ENCODE data around the gene EEPD1.
A peak's percentile ranks its signal among the peaks of the same experiment; 100 is the strongest.

Gene EEPD1

DNA sequence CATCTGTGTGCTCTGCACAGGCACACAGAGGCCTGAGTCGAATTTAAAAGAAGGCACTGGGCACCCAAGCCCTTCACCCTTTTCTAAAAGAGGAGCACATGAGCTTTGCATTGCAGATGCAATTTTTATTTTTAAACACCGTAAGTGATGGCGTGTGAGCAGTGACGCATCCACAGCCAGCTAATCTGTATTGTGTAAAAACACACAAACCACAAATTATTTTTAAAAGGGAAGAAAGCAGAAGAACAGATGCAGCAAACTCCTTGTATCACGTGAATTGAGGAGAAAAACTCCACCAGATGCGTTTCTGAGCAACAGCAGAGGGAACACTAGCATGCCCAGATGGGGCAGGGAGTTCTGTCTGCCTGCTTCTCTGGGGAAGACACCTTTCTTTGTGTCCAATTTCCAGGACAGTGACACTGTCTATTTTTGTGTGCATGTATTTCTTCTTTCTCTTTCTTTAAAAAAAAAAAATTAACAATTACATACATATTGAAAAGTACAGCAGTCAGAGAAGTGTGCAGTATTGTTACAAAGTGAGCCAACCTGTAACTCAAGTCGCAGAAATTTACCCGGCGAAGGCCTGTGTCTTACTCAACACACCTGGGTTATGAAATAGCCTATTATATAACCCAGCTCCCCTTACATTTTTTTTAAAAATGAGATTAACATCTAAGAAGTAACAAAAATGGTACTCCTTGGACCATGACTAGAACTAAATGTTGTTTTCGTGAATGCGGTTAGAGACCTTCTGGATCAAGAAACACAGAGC is 39.2 kb downstream of the EEPD1 start:
- no peak overlapping the region for H3K27ac ChIP-seq (ENCODE audit: low read depth, low read length, severe bottlenecking)
- no peaks in the 10 kb centered on the region for H3K9me3 ChIP-seq (ENCODE audit: control insufficient read depth, low read length)
- 89 to 96% methylated on average over 6 to 8 of the region's 11 CpGs for WGBS, 2 experiments (ENCODE audit: insufficient coverage in 2 of 2)
- no peaks in the 10 kb centered on the region for H3K4me1 ChIP-seq (ENCODE audit: control insufficient read depth, insufficient read depth, low read length, poor library complexity, severe bottlenecking)
- no peak overlapping the region for H3K4me3 ChIP-seq (ENCODE audit: extremely low read depth, insufficient read depth, low read length, poor library complexity, severe bottlenecking)
- no peaks in the 10 kb centered on the region for H3K36me3 ChIP-seq (ENCODE audit: control insufficient read depth, insufficient read depth, low read length)

DNA sequence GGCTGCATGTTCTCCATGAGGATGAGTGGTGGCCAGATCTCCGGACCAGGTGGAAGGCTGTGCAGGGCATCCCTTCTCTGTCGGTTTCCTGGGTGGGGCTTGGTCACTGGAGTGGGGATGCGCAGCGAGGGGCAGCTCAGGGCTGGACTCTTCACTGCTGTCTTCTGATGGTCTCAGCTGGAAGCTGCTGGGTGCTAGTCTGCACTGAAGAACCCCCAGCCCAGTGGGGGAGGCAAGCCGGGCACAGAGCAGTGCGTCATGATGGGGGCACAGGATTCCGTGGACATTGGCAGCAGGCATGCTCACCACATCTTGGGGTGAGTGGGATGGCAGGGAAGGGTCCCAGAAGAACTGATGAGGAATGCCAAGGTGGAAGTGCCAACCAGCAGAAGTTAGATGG is 39.8 kb downstream of the EEPD1 start:
- no peak overlapping the region for H3K4me3 ChIP-seq (ENCODE audit: extremely low read depth, insufficient read depth, low read length, poor library complexity, severe bottlenecking)
- no peaks in the 10 kb centered on the region for H3K4me1 ChIP-seq (ENCODE audit: control insufficient read depth, insufficient read depth, low read length, poor library complexity, severe bottlenecking)
- WGBS, 2 experiments (ENCODE audit: insufficient coverage in 2 of 2) = 97 to 98% methylated on average over 7 of the region's 7 CpGs
- H3K9me3 ChIP-seq (ENCODE audit: control insufficient read depth, low read length) = no peaks in the 10 kb centered on the region
- H3K27ac ChIP-seq (ENCODE audit: low read depth, low read length, severe bottlenecking) = no peak overlapping the region
- no peaks in the 10 kb centered on the region for H3K36me3 ChIP-seq (ENCODE audit: control insufficient read depth, insufficient read depth, low read length)

DNA sequence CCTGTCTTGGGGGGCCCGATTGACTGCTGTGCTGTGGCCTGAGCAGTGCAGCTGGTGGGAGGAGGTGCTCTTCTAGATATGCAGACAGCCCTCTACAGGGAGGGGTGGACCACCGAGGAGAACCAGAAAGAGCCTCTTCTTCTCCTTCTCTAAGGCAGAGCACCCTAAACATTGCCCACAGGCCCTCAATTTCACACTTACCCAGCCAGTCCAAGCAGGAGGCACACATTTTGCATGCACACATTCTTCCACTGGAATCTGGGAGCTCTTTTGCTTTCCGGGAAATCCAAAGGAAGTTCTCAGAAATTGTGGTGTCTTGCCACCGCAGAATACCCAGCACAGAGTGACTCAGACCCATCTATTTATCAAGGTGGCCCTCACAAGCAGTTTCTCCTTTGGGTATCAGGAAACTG is 45.8 kb downstream of the EEPD1 start:
- Histone ChIP-seq H3K4me1 (ENCODE audit: control insufficient read depth, insufficient read depth, low read length, poor library complexity, severe bottlenecking) (peaks cover 19% of the 10 kb centered on the region), H3K9me3 (ENCODE audit: control insufficient read depth, low read length) (no peaks in the 10 kb centered on the region), H3K36me3 (ENCODE audit: control insufficient read depth, insufficient read depth, low read length) (no peaks in the 10 kb centered on the region), H3K4me3 (ENCODE audit: extremely low read depth, insufficient read depth, low read length, poor library complexity, severe bottlenecking) (no peak overlapping the region), H3K27ac (ENCODE audit: low read depth, low read length, severe bottlenecking) (no peak overlapping the region)
- 90 to 100% methylated on average over 2 to 4 of the region's 4 CpGs for WGBS, 2 experiments (ENCODE audit: insufficient coverage in 2 of 2)

DNA sequence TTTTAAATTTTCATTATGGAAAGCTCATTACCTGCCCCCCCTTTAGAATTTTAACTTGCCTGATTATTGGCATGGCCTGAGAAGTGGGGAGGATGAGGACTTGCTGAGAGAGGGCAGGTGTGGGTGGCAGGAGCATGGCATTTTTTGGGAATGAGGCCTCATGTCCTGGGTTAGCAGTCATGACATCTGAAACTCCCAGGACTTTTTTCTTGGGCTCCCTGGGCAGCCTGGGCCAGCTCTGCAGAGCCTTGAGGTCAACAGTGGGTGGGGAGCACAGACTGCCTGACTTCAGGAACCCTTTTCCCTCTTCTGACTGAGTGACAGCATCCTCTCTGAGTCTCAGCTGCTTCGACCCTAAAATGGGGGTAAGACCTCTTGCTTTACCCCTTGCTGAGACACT is 46.3 kb downstream of the EEPD1 start:
- H3K4me1 ChIP-seq (ENCODE audit: control insufficient read depth, insufficient read depth, low read length, poor library complexity, severe bottlenecking) = peaks cover 22% of the 10 kb centered on the region
- H3K4me3 ChIP-seq (ENCODE audit: extremely low read depth, insufficient read depth, low read length, poor library complexity, severe bottlenecking) = no peak overlapping the region
- H3K36me3 ChIP-seq (ENCODE audit: control insufficient read depth, insufficient read depth, low read length) = no peaks in the 10 kb centered on the region
- no peaks in the 10 kb centered on the region for H3K9me3 ChIP-seq (ENCODE audit: control insufficient read depth, low read length)
- no peak overlapping the region for H3K27ac ChIP-seq (ENCODE audit: low read depth, low read length, severe bottlenecking)
- WGBS, 2 experiments (ENCODE audit: insufficient coverage in 2 of 2) = 63% methylated on average over 1 of the region's 1 CpG; no CpG with 5 or more reads in 1 of the 2 experiments

DNA sequence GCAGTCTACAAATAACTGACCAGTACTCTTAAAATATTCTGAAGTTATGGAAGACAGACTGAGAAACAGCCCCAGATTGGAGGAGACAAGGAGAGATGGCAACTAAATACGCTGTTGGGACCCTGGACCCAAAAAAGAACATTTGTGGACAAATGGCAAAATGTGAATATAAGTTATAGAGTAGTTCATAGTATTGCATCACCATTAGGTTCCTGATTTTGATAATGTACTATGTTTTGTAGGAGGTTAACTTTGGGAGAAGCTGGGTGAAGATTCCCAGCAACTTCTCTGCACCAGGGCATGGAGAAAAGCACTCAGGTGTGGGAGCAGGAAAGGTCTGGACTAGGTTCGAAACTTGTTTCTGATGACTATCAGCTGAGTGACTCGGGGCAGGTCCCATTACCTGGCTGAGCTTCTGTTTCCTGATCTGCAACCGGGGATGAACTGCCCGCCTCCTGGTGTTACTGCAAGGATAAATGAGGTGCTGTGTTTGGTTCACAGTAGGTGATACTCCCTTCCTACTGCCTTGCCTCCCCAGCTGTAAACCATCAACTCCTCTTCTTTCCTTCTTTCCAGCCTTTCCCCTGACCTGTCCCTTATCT is 48.2 kb downstream of the EEPD1 start:
- Histone ChIP-seq H3K4me1 (ENCODE audit: control insufficient read depth, insufficient read depth, low read length, poor library complexity, severe bottlenecking) (peaks cover 40% of the 10 kb centered on the region), H3K9me3 (ENCODE audit: control insufficient read depth, low read length) (no peaks in the 10 kb centered on the region), H3K27ac (ENCODE audit: low read depth, low read length, severe bottlenecking) (no peak overlapping the region), H3K4me3 (ENCODE audit: extremely low read depth, insufficient read depth, low read length, poor library complexity, severe bottlenecking) (no peak overlapping the region), H3K36me3 (ENCODE audit: control insufficient read depth, insufficient read depth, low read length) (no peaks in the 10 kb centered on the region)
- 85 to 97% methylated on average over 3 to 4 of the region's 5 CpGs for WGBS, 2 experiments (ENCODE audit: insufficient coverage in 2 of 2)

DNA sequence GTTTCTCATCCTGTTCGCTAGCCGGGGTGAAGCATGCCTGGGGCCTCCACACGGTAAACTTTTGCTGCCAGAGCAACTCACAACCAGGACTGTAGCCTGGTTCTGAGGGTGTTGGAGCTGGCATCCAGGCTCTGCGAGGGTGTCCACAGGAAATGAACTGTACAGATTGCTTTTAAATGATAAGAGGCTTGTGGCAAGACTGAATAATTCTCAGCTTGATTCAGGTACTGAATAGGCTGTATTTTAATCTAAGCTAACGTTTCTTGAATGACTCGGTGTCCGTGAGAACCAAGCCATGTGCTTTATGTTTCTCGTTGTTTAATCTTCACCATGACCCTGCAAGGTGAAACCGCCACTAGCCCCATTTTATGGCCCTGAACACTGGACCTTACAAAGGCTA is 49.3 kb downstream of the EEPD1 start:
- Histone ChIP-seq H3K4me1 (ENCODE audit: control insufficient read depth, insufficient read depth, low read length, poor library complexity, severe bottlenecking) (peaks cover 43% of the 10 kb centered on the region), H3K4me3 (ENCODE audit: extremely low read depth, insufficient read depth, low read length, poor library complexity, severe bottlenecking) (no peak overlapping the region), H3K9me3 (ENCODE audit: control insufficient read depth, low read length) (no peaks in the 10 kb centered on the region), H3K36me3 (ENCODE audit: control insufficient read depth, insufficient read depth, low read length) (no peaks in the 10 kb centered on the region), H3K27ac (ENCODE audit: low read depth, low read length, severe bottlenecking) (peak overlapping the region; percentile 11)
- 88 to 98% methylated on average over 6 to 8 of the region's 9 CpGs for WGBS, 2 experiments (ENCODE audit: insufficient coverage in 2 of 2)

DNA sequence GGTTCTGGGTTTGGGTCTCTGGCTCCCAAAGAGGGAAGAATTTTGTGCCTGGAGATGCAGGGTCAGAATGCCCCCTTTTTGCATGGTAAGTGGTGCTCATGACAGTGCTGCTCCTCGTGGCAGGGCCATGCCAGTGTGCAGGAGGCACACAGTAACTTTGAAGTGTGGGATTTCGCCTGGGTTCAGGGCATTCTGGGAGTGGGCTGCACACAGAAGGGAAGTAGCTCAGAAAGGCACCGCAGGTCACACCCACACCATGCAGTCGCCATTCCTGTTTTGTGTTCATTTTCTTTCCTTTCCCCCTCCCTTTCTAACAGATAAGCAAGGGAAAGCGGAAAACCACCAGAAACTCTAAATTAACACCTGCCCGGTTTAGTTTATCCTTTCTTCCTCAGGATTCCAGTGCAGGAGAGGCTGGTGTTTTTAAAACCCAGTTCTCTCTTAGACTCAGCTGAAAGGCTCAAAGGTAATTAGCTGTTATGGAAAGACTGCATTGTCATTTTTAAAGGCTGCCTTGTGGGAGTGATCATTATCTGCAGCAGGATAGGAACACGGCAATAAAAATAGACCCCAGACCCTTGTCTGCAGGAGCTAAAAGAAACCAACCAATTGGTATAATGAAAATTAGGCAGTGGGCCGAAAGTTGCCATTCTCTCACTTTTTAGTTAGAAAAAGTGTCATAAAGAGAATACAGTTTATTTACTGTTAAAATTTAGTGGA is 50.2 kb downstream of the EEPD1 start:
- Histone ChIP-seq H3K4me1 (ENCODE audit: control insufficient read depth, insufficient read depth, low read length, poor library complexity, severe bottlenecking) (peaks cover 52% of the 10 kb centered on the region), H3K27ac (ENCODE audit: low read depth, low read length, severe bottlenecking) (peak overlapping the region; percentile 24), H3K4me3 (ENCODE audit: extremely low read depth, insufficient read depth, low read length, poor library complexity, severe bottlenecking) (no peak overlapping the region), H3K36me3 (ENCODE audit: control insufficient read depth, insufficient read depth, low read length) (no peaks in the 10 kb centered on the region), H3K9me3 (ENCODE audit: control insufficient read depth, low read length) (no peaks in the 10 kb centered on the region)
- 79 to 91% methylated on average over 4 to 6 of the region's 8 CpGs for WGBS, 2 experiments (ENCODE audit: insufficient coverage in 2 of 2)

DNA sequence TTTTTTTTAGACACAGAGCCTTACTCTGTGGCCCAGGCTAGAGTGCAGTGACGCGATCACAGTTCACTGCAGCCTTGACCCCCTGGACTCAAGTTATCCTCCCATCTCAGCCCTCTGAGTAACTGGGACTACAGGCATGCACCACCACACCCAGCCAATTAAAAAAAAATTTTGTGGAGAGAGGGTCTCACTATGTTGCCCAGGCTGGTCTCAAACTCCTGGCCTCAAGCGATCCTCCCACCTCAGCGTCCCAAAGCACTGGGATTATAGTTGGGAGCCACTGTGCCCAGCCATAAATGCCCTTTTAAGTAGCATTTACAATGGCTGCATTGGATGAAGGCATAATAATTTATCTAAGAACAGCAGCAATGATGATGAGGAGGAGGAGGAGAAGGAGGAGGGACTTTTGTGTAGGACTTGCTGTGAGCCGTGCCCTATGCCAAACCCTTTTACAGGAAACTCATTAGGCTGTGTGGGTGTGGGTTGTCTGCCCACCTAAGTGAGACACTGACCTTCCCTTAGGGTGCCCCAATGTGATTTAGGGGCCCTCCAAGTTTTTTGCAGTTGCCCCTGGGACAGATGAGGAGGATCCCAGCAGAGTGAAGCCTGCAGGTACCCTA is 51.1 kb downstream of the EEPD1 start:
- H3K4me1 ChIP-seq (ENCODE audit: control insufficient read depth, insufficient read depth, low read length, poor library complexity, severe bottlenecking) = peaks cover 59% of the 10 kb centered on the region
- H3K36me3 ChIP-seq (ENCODE audit: control insufficient read depth, insufficient read depth, low read length) = no peaks in the 10 kb centered on the region
- no peaks in the 10 kb centered on the region for H3K9me3 ChIP-seq (ENCODE audit: control insufficient read depth, low read length)
- 80 to 88% methylated on average over 1 to 5 of the region's 5 CpGs for WGBS, 2 experiments (ENCODE audit: insufficient coverage in 2 of 2)
- H3K27ac ChIP-seq (ENCODE audit: low read depth, low read length, severe bottlenecking) = no peak overlapping the region
- H3K4me3 ChIP-seq (ENCODE audit: extremely low read depth, insufficient read depth, low read length, poor library complexity, severe bottlenecking) = no peak overlapping the region

DNA sequence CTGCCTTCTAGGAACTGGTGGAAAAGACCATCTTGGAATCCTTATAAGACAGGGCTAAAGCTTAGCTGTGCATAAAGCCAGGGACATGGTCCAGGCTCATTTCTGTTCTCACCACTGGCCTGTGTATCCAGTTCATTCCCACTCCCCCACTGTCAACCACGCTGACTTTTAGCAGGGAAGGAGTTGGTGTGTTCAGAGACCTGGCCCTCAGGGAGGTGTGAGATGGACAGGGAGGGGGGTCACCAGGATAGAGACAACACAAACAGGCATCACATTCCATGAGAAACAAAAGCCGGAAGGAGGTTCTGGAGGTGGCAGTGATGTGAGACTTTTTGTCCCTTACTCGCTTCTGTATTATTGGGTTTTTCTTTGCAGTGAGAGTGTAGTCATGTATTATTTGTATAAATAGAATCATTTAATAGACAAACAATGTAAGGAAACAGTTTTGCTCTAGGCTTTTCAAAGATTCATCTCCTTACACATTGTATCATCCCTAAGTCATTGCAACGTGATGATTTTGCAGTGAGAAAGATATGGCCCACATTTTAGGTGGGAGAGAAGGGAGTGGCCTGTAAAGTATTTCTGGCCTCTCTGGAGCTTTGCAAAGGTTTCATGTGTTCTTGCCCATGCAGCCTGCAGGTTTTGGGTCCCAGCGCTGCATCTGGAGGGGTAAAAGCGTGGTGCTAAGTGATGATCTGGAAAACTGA is 52.0 kb downstream of the EEPD1 start:
- Histone ChIP-seq H3K4me3 (ENCODE audit: extremely low read depth, insufficient read depth, low read length, poor library complexity, severe bottlenecking) (no peak overlapping the region), H3K27ac (ENCODE audit: low read depth, low read length, severe bottlenecking) (no peak overlapping the region), H3K9me3 (ENCODE audit: control insufficient read depth, low read length) (no peaks in the 10 kb centered on the region), H3K36me3 (ENCODE audit: control insufficient read depth, insufficient read depth, low read length) (no peaks in the 10 kb centered on the region), H3K4me1 (ENCODE audit: control insufficient read depth, insufficient read depth, low read length, poor library complexity, severe bottlenecking) (peaks cover 59% of the 10 kb centered on the region)
- 86 to 100% methylated on average over 2 to 3 of the region's 6 CpGs for WGBS, 2 experiments (ENCODE audit: insufficient coverage in 2 of 2)

DNA sequence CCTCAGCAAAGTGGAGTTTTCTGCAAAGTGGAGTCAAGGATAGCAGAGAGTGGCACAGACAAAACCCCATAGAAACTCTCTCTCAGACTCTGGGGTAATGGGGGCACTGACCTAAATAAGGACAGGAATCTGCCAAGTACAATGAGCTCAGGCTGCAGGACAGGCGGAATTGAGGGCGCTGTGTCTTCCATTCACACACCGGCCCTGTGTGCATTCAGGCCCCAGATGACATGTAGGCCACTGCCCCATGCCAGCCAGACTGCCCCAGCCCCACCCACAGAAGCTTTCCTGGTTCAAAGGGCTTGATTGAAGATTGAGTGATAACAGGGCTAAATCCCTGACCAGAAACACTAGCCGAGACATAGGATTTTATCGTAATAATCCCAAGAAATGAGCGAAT is 52.7 kb downstream of the EEPD1 start:
- Histone ChIP-seq H3K4me1 (ENCODE audit: control insufficient read depth, insufficient read depth, low read length, poor library complexity, severe bottlenecking) (peaks cover 65% of the 10 kb centered on the region), H3K27ac (ENCODE audit: low read depth, low read length, severe bottlenecking) (no peak overlapping the region), H3K4me3 (ENCODE audit: extremely low read depth, insufficient read depth, low read length, poor library complexity, severe bottlenecking) (no peak overlapping the region), H3K9me3 (ENCODE audit: control insufficient read depth, low read length) (no peaks in the 10 kb centered on the region), H3K36me3 (ENCODE audit: control insufficient read depth, insufficient read depth, low read length) (no peaks in the 10 kb centered on the region)
- 84 to 87% methylated on average over 5 to 6 of the region's 6 CpGs for WGBS, 2 experiments (ENCODE audit: insufficient coverage in 2 of 2)
